BLaER1 treated with 17β-estradiol and CSF1 and Interleukin-3, amounts not matched to agents 10 nM and 100 nM (cell line): ENCODE results near the gene MAP3K8.
A peak's percentile ranks its signal among the peaks of the same experiment; 100 is the strongest.
"Not testable (repeated sequence)": the region's sequence is repeated elsewhere in the genome, so short reads cannot be mapped to it uniquely, and the experiment has no call there.

Source experiments
- H3K27ac ChIP-seq, 11 experiments: shearing (Covaris generic); formaldehyde crosslinking; 2 replicates each; pipeline ENCODE4 v1.8.1; 2022
- H3K27me3 ChIP-seq, 11 experiments: shearing (Covaris generic); formaldehyde crosslinking; 2 replicates each; pipeline ENCODE4 v1.8.1; 2022
- H3K36me3 ChIP-seq, 11 experiments: shearing (Covaris generic); formaldehyde crosslinking; 2 replicates each; pipeline ENCODE4 v1.8.1; 2022
- H3K4me1 ChIP-seq, 10 experiments: shearing (Covaris generic); formaldehyde crosslinking; 2 replicates each; pipeline ENCODE4 v1.8.1; 2022
- H3K4me2 ChIP-seq, 11 experiments: shearing (Covaris generic); formaldehyde crosslinking; 2 replicates each; pipeline ENCODE4 v1.8.1; 2022
- H3K4me3 ChIP-seq, 10 experiments: shearing (Covaris generic); formaldehyde crosslinking; 2 replicates each; pipeline ENCODE4 v1.8.1; 2022
- H3K9ac ChIP-seq, 11 experiments: shearing (Covaris generic); formaldehyde crosslinking; 2 replicates each; pipeline ENCODE4 v1.8.1; 2022
- H3K9me3 ChIP-seq, 11 experiments: shearing (Covaris generic); formaldehyde crosslinking; replicated peaks in 1 of 11; 2 replicates each; pipeline ENCODE4 v1.8.1; 2022
- H4K20me1 ChIP-seq, 11 experiments: shearing (Covaris generic); formaldehyde crosslinking; 2 replicates each; pipeline ENCODE4 v1.8.1; 2022
- Cebpa-rat ChIP-seq, 11 experiments: shearing (Covaris generic); IDR thresholded peaks; 2 replicates each; pipeline ENCODE4 v1.8.1; 2022

Gene MAP3K8

GRCh38 chr10:30431435-30431911 lies 2.5 kb upstream of the MAP3K8 start:
- H3K4me1 ChIP-seq, result peaks cover 63 to 84% (median 71%) of the 10 kb centered on the region in 10 experiments
- H3K9ac ChIP-seq, result peak overlapping the region; percentile 23 to 69 (median 52); a peak in 19 of 22 replicates
- H3K27ac ChIP-seq, result peak overlapping the region in 10 of 11 experiments; percentile 73 to 97 (median 96); a peak in 21 of 22 replicates
- H3K27me3 ChIP-seq, result no peaks in the 10 kb centered on the region
- H4K20me1 ChIP-seq, result peaks cover 5 to 25% (median 18%) of the 10 kb centered on the region in 11 experiments; a peak in 20 of 22 replicates
- no peaks in the 10 kb centered on the region for H3K9me3 ChIP-seq
- H3K4me3 ChIP-seq, result peak overlapping the region in 5 of 10 experiments; percentile 12 to 42 (median 15); a peak in 6 of 20 replicates
- H3K36me3 ChIP-seq, result 0 out of 22 replicates have a peak, but pooled peaks cover 0 to 5% (median 0%) of the 10 kb centered on the region in 11 experiments
- peak overlapping the region; percentile 76 to 98 (median 91) for H3K4me2 ChIP-seq
- TF ChIP-seq Cebpa-rat (IDR thresholded peaks at IDR 0.05), result no peak

- no peak; a peak in 1 of 22 replicates for TF ChIP-seq Cebpa-rat (IDR thresholded peaks at IDR 0.05)
- Histone ChIP-seq H3K27me3 (no peaks in the 10 kb centered on the region), H3K4me2 (peak overlapping the region; percentile 76 to 98 (median 91)), H3K9me3 (no peaks in the 10 kb centered on the region), H3K4me1 (peaks cover 63 to 84% (median 70%) of the 10 kb centered on the region in 10 experiments), H3K36me3 (peaks cover 0 to 14% (median 7%) of the 10 kb centered on the region in 11 experiments; a peak in 14 of 22 replicates), H3K9ac (peak overlapping the region; percentile 86 to 97 (median 94)), H3K27ac (peak overlapping the region; percentile 89 to 97 (median 96)), H3K4me3 (peak overlapping the region; percentile 80 to 98 (median 89)), H4K20me1 (peaks cover 17 to 38% (median 31%) of the 10 kb centered on the region in 11 experiments)
Measured at GRCh38 chr10:30432622-30433305, 1.2 kb upstream of the MAP3K8 start.

GRCh38 chr10:30433306-30433729 lies 666 bp upstream of the MAP3K8 start:
- H3K36me3 ChIP-seq, result peaks cover 2 to 20% (median 11%) of the 10 kb centered on the region in 11 experiments; a peak in 18 of 22 replicates
- H3K4me1 ChIP-seq, result peaks cover 63 to 84% (median 70%) of the 10 kb centered on the region in 10 experiments
- peak overlapping the region; percentile 89 to 97 (median 96) for H3K27ac ChIP-seq
- peak overlapping the region; percentile 76 to 98 (median 91) for H3K4me2 ChIP-seq
- peak overlapping the region; percentile 80 to 98 (median 89) for H3K4me3 ChIP-seq
- no peaks in the 10 kb centered on the region for H3K9me3 ChIP-seq
- no peaks in the 10 kb centered on the region for H3K27me3 ChIP-seq
- H3K9ac ChIP-seq, result peak overlapping the region; percentile 86 to 97 (median 94)
- peaks cover 22 to 43% (median 36%) of the 10 kb centered on the region in 11 experiments for H4K20me1 ChIP-seq
- no peak for TF ChIP-seq Cebpa-rat (IDR thresholded peaks at IDR 0.05)

GRCh38 chr10:30434273-30435072 lies 489 bp downstream of the MAP3K8 start:
- peak overlapping the region; percentile 80 to 98 (median 89) for H3K4me3 ChIP-seq
- TF ChIP-seq Cebpa-rat (IDR thresholded peaks at IDR 0.05), result peak in 10 of 11 experiments; percentile 57 to 95 (median 76); a peak in 17 of 22 replicates
- no peaks in the 10 kb centered on the region for H3K9me3 ChIP-seq
- H3K9ac ChIP-seq, result peak overlapping the region; percentile 86 to 97 (median 94)
- no peaks in the 10 kb centered on the region for H3K27me3 ChIP-seq
- peaks cover 13 to 31% (median 23%) of the 10 kb centered on the region in 11 experiments for H3K36me3 ChIP-seq
- peak overlapping the region; percentile 89 to 97 (median 96) for H3K27ac ChIP-seq
- H4K20me1 ChIP-seq, result peaks cover 25 to 55% (median 46%) of the 10 kb centered on the region in 11 experiments
- peaks cover 64 to 76% (median 68%) of the 10 kb centered on the region in 10 experiments for H3K4me1 ChIP-seq
- H3K4me2 ChIP-seq, result peak overlapping the region; percentile 80 to 98 (median 94)

GRCh38 chr10:30435073-30435422 lies 1.1 kb downstream of the MAP3K8 start:
- Histone ChIP-seq H3K27me3 (no peaks in the 10 kb centered on the region), H3K4me2 (peak overlapping the region; percentile 80 to 98 (median 94)), H4K20me1 (peaks cover 31 to 61% (median 51%) of the 10 kb centered on the region in 11 experiments), H3K36me3 (peaks cover 19 to 37% (median 29%) of the 10 kb centered on the region in 11 experiments), H3K9ac (peak overlapping the region; percentile 86 to 97 (median 94)), H3K4me3 (peak overlapping the region; percentile 80 to 98 (median 89)), H3K4me1 (peaks cover 63 to 70% (median 67%) of the 10 kb centered on the region in 10 experiments), H3K9me3 (no peaks in the 10 kb centered on the region), H3K27ac (peak overlapping the region; percentile 89 to 97 (median 96))
- no peak for TF ChIP-seq Cebpa-rat (IDR thresholded peaks at IDR 0.05)

GRCh38 chr10:30435499-30436167 lies 1.6 kb downstream of the MAP3K8 start:
- H3K4me2 ChIP-seq, result peak overlapping the region; percentile 80 to 98 (median 94)
- H3K9me3 ChIP-seq, H3K27me3 ChIP-seq: not testable (repeated sequence)
- H4K20me1 ChIP-seq, result peaks cover 34 to 65% (median 55%) of the 10 kb centered on the region in 11 experiments
- H3K4me3 ChIP-seq, result peak overlapping the region; percentile 80 to 98 (median 89)
- peaks cover 23 to 43% (median 34%) of the 10 kb centered on the region in 11 experiments for H3K36me3 ChIP-seq
- peaks cover 59 to 66% (median 62%) of the 10 kb centered on the region in 10 experiments for H3K4me1 ChIP-seq
- H3K27ac ChIP-seq, result peak overlapping the region; percentile 89 to 97 (median 96)
- peak overlapping the region; percentile 86 to 97 (median 94) for H3K9ac ChIP-seq

GRCh38 chr10:30436191-30436611 lies 2.2 kb downstream of the MAP3K8 start:
- Histone ChIP-seq H3K9me3 (no peaks in the 10 kb centered on the region), H3K27ac (peak overlapping the region; percentile 58 to 97 (median 93); a peak in 20 of 22 replicates), H3K4me2 (peak overlapping the region; percentile 80 to 98 (median 94)), H3K36me3 (peaks cover 28 to 49% (median 40%) of the 10 kb centered on the region in 11 experiments), H3K4me1 (peaks cover 54 to 61% (median 57%) of the 10 kb centered on the region in 10 experiments), H3K4me3 (peak overlapping the region; percentile 80 to 98 (median 89)), H4K20me1 (peaks cover 35 to 71% (median 61%) of the 10 kb centered on the region in 11 experiments), H3K27me3 (no peaks in the 10 kb centered on the region), H3K9ac (peak overlapping the region; percentile 86 to 97 (median 94))
- TF ChIP-seq Cebpa-rat (IDR thresholded peaks at IDR 0.05), result no peak

- Histone ChIP-seq H3K4me3 (peak overlapping the region; percentile 80 to 98 (median 89)), H3K9ac (peak overlapping the region; percentile 86 to 97 (median 94); a peak in 21 of 22 replicates)
Measured at GRCh38 chr10:30436671-30437030, 2.7 kb downstream of the MAP3K8 start.

More at GRCh38 chr10:30436671-30437030, 2.7 kb downstream of the MAP3K8 start:
- Histone ChIP-seq H4K20me1 (peaks cover 38 to 75% (median 65%) of the 10 kb centered on the region in 11 experiments), H3K36me3 (peaks cover 33 to 53% (median 44%) of the 10 kb centered on the region in 11 experiments), H3K27ac (peak overlapping the region; percentile 58 to 97 (median 93); a peak in 21 of 22 replicates), H3K9me3 (no peaks in the 10 kb centered on the region), H3K4me1 (peaks cover 49 to 59% (median 52%) of the 10 kb centered on the region in 10 experiments), H3K27me3 (no peaks in the 10 kb centered on the region), H3K4me2 (peak overlapping the region; percentile 80 to 98 (median 94))
- TF ChIP-seq Cebpa-rat (IDR thresholded peaks at IDR 0.05), result no peak
